Measurements from ENCODE around the gene PARD3. TPM values are rescaled to one million over a fixed set of nuclear protein-coding genes. Genes with fewer than 3 reads are reported as not detected.

Gene PARD3
- total RNA-seq, 4 donors from 2014 or later, result 27.3 to 65.3 (median 55.6) TPM

DNA sequence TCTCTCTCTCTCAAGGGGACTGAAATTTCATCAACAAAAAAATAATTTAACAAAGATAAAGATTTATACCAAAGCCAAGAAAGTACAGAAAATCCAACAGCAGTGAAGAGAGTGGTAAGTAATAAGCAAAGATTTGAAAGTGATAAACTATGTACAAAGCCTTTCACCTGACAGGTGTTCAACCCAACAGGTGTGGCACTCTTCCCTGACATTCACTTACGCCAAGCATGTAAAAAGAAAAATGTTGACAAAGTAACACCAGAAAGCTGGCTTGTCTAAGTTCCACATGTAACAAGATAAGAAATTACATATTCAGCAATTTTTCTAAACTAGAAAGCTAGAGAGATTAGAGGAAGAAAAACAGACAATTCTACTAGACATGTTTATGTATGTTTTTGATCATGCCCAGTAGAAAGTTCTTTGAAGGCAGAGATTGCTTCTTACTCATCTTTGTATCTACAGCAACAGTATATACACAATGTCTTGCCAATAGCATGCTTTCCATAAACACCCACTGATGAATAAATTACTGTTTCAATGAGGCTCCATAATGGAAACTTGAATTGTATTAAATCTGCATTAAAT lies 468.5 kb downstream of the PARD3 start:
- peak; percentile 15 for DNase-seq
- Histone ChIP-seq H3K9me3 (no peaks in the 10 kb centered on the region), H3K27ac (peak overlapping the region in 3 of 4 donors; percentile 5 to 19 (median 7)), H3K27me3 (no peaks in the 10 kb centered on the region), H3K4me3 (no peak overlapping the region), H3K36me3 (no peaks in the 10 kb centered on the region), H3K4me1 (peaks cover 0 to 36% (median 19%) of the 10 kb centered on the region in 4 donors)
- TF ChIP-seq CTCF (IDR thresholded peaks at IDR 0.05), result no peak
- TF ChIP-seq POLR2A (IDR thresholded peaks at IDR 0.05), result no peak
- no peak for TF ChIP-seq POLR2AphosphoS5 (IDR thresholded peaks at IDR 0.05)
- no peak for TF ChIP-seq EP300 (IDR thresholded peaks at IDR 0.05; ENCODE audit: low read depth)
- intact Hi-C loops (cut with DNase I; ENCODE audit: low total_unique reads) (no loop called here), in situ Hi-C loops (cut with MboI; ENCODE audit: low pct_ligation_motif_present in 1 of 4, low pct_unique_long_range_greater_than_20kb in 1 of 4, low sequenced_read_pairs in 3 of 4) (no loop called here)
- 38 to 60% methylated on average over 1 of the region's 1 CpG for WGBS, 2 donors (ENCODE audit: low coverage in 1 of 2)

- 52% methylated on average over 5 of the region's 5 CpGs for WGBS, 2 donors (ENCODE audit: low coverage in 1 of 2)
- in situ Hi-C loops (cut with MboI; ENCODE audit: low pct_ligation_motif_present in 1 of 4, low pct_unique_long_range_greater_than_20kb in 1 of 4, low sequenced_read_pairs in 3 of 4), result no loop called here
- no peaks in the 10 kb centered on the region for H3K9me3 ChIP-seq
- TF ChIP-seq EP300 (IDR thresholded peaks at IDR 0.05; ENCODE audit: low read depth), result no peak
- TF ChIP-seq POLR2AphosphoS5 (IDR thresholded peaks at IDR 0.05), result no peak
- no peak for TF ChIP-seq POLR2A (IDR thresholded peaks at IDR 0.05)
- no peak for TF ChIP-seq CTCF (IDR thresholded peaks at IDR 0.05)
- intact Hi-C loops (cut with DNase I; ENCODE audit: low total_unique reads), result no loop called here
- DNase-seq, result no peak
- H3K4me1 ChIP-seq, result peaks cover 0 to 45% (median 19%) of the 10 kb centered on the region in 4 donors
- no peaks in the 10 kb centered on the region for H3K36me3 ChIP-seq
- no peaks in the 10 kb centered on the region for H3K27me3 ChIP-seq
- H3K4me3 ChIP-seq, result no peak overlapping the region
- peak overlapping the region in 1 of 4 donors; percentile 19 for H3K27ac ChIP-seq
Measured at GRCh38 chr10:34345383-34345782, 469.7 kb downstream of the PARD3 start.

DNA sequence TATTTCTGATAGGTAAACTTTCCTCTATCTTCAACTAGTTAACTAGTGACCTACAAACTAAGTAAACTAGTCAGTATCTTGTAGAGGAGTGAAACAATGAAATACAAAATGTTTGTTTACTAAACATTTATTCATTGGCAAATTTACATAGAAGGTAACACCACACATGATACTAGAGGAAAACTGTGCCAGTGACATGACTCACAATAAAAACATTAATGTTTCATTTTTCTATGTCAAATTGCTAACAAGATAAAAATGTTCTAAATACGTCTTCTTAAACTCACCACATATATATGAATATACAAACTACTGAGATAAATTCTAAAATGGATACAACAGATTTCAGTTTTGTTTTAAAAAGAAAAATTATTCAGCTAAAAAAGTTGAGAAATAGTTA lies 471.3 kb downstream of the PARD3 start:
- H3K4me1 ChIP-seq, result peaks cover 0 to 51% (median 19%) of the 10 kb centered on the region in 4 donors
- intact Hi-C loops (cut with DNase I; ENCODE audit: low total_unique reads) (no loop called here), in situ Hi-C loops (cut with MboI; ENCODE audit: low pct_ligation_motif_present in 1 of 4, low pct_unique_long_range_greater_than_20kb in 1 of 4, low sequenced_read_pairs in 3 of 4) (no loop called here)
- DNase-seq, result no peak
- TF ChIP-seq POLR2A (IDR thresholded peaks at IDR 0.05), result no peak
- no peak for TF ChIP-seq EP300 (IDR thresholded peaks at IDR 0.05; ENCODE audit: low read depth)
- TF ChIP-seq POLR2AphosphoS5 (IDR thresholded peaks at IDR 0.05), result no peak
- no peak for TF ChIP-seq CTCF (IDR thresholded peaks at IDR 0.05)
- H3K9me3 ChIP-seq, result no peaks in the 10 kb centered on the region
- H3K27ac ChIP-seq, result no peak overlapping the region
- no peaks in the 10 kb centered on the region for H3K27me3 ChIP-seq
- no peaks in the 10 kb centered on the region for H3K36me3 ChIP-seq
- H3K4me3 ChIP-seq, result no peak overlapping the region
- WGBS, 2 donors (ENCODE audit: low coverage in 1 of 2), result 64 to 70% methylated on average over 1 of the region's 1 CpG

DNA sequence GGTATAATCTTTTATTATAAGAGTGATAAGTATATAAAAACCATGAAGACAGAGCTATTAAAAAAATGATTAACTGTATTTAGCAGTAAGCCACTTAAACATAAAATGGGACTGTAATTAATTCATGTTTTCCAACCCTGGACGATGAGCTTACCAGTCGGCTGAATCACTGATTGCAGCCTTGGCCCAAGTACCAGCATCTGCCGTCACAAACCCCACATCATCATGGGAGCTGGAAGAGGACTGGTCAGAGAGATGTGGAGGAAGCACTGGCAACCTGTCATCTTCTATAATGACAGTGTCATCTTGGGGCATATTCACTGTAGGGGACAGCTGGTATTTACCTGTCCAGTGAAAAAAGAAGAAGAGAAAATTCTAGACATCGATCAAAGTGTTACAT lies 473.6 kb downstream of the PARD3 start:
- intact Hi-C loops (cut with DNase I; ENCODE audit: low total_unique reads) (no loop called here), in situ Hi-C loops (cut with MboI; ENCODE audit: low pct_ligation_motif_present in 1 of 4, low pct_unique_long_range_greater_than_20kb in 1 of 4, low sequenced_read_pairs in 3 of 4) (no loop called here)
- Histone ChIP-seq H3K4me3 (no peak overlapping the region), H3K9me3 (no peaks in the 10 kb centered on the region), H3K27me3 (no peaks in the 10 kb centered on the region), H3K4me1 (peaks cover 0 to 38% (median 11%) of the 10 kb centered on the region in 4 donors), H3K36me3 (no peaks in the 10 kb centered on the region), H3K27ac (no peak overlapping the region)
- DNase-seq, result no peak
- WGBS, 2 donors (ENCODE audit: low coverage in 1 of 2), result 59 to 81% methylated on average over 3 to 4 of the region's 4 CpGs
- TF ChIP-seq CTCF (IDR thresholded peaks at IDR 0.05) (no peak), POLR2A (IDR thresholded peaks at IDR 0.05) (no peak), EP300 (IDR thresholded peaks at IDR 0.05; ENCODE audit: low read depth) (no peak)
